ENCODE measurements around the gene VARS2.
"Not testable (repeated sequence)": the region's sequence is repeated elsewhere in the genome, so short reads cannot be mapped to it uniquely, and the experiment has no call there.

VARS2 gene

DNA sequence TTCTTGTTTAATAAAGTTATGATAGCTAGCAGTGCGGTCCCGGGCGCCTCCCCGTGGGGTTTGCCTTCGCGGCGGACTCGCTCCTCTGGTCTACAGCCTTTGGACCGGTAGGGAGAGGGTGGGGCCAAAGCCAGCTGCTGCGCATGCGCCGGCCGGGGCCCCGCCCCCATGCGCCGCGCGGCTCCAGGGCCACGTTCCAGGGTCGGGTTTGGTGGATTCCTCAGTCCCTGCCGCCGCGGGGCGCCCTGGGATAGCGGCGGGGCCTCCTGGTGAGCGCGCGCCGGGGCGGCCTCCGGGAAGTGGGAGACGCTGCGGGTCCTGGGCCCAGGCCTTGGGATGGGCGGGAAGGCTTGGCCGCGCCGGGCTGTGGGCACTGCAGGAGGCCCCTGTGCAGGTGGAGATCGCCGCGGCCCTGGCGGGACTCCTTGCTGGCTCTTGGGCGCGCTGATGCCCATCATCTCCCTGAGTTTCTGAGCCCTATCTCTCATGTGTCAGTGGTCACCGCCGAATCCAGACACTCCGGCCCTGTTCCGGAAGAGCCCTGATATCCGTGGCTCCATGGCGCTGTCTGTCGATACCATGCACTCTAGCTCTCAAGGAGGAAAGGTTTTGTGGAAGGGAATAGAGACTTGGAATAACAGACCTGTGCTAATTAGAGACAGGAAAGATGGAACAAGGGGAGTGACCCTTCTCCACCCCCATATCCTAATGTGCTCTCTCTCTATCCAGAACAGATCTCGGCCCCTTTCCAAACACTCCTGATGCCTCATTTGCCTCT, at the start of gene VARS2:
Gene VARS2 (plus strand): TSS at position 163 of the 778 bp plus-strand sequence. CDS start 599 bp downstream, at position 762.
- ChIA-PET CTCF (interaction anchor here (0.6 to 24.2 kb wide), 40 partner anchors 10 to 453 kb away, joined by 3 to 1346 read pairs (median 9); partner anchors contain the start of genes DDR1, MUCL3, PSORS1C1 and SFTA2), POLR2A (interaction anchor here (0.6 to 2.5 kb wide), 10 partner anchors 9 to 173 kb away, joined by 3 to 11 read pairs (median 4); no protein-coding TSS in a partner anchor)
- no peak for DNase-seq (ENCODE audit: low read depth, low spot score)
- TF ChIP-seq, protein P1, sequence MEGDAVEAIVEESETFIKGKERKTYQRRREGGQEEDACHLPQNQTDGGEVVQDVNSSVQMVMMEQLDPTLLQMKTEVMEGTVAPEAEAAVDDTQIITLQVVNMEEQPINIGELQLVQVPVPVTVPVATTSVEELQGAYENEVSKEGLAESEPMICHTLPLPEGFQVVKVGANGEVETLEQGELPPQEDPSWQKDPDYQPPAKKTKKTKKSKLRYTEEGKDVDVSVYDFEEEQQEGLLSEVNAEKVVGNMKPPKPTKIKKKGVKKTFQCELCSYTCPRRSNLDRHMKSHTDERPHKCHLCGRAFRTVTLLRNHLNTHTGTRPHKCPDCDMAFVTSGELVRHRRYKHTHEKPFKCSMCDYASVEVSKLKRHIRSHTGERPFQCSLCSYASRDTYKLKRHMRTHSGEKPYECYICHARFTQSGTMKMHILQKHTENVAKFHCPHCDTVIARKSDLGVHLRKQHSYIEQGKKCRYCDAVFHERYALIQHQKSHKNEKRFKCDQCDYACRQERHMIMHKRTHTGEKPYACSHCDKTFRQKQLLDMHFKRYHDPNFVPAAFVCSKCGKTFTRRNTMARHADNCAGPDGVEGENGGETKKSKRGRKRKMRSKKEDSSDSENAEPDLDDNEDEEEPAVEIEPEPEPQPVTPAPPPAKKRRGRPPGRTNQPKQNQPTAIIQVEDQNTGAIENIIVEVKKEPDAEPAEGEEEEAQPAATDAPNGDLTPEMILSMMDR (IDR thresholded peaks at IDR 0.05; ENCODE audit: insufficient read depth, low read length, missing control alignments), result peak; percentile 52
- peak within 1 kb of the TSS; percentile 60 for H3K4me3 ChIP-seq (ENCODE audit: low read depth, low read length)

DNA sequence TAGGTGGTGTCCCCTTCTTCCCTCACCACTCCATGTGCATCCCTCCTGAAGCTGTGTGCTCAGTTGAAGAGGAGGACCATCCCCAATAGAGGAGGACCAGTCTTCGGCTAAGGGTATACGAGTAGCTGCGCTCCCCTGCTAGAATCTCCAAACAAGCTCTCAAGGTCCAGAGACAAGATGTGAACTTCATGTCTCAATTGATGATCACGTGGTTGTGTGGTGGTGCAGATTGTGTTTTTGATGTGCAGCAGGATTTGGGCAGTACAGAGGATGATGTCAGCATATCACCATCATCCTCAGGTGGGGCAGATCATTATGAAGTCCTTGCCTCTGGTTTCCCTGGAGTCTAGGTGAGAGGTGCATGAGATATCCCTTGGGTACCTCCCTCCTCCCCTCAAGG, 49.7 kb upstream of the VARS2 start:
- no peak for DNase-seq (ENCODE audit: low read depth, low spot score)
- POLR2A ChIA-PET, result no interaction called here
- CTCF ChIA-PET, result interaction anchor here (1.0 to 5.1 kb wide), 2 partner anchors 13 to 42 kb away, joined by 5 to 26 read pairs; no protein-coding TSS in a partner anchor
- H3K4me3 ChIP-seq (ENCODE audit: low read depth, low read length), result no peak overlapping the region
- TF ChIP-seq, protein P1 (IDR thresholded peaks at IDR 0.05; ENCODE audit: insufficient read depth, low read length, missing control alignments), result no peak

DNA sequence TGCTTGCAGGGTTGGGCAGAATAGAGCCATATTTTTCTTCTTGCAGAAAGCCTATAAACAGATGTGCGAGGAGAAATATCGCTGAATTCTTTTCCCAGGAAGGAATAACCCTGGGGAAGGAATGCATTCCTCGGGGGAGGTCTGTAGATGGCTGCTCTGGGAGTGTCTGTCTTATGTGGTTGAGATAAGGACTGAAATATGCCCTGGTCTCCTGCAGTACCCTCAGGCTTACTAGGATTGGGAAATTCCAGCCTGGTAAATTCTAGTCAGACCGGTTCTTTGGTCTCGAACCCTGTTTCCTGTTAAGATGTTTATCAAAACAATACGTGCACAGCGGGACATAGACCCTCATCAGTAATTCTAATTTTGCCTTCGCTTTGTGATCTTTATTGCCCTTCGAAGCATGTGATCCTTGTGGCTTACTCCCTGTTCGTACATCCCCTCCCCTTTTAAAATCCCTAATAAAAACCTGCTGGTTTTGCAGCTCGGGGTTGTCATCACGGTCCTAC, 44.7 kb upstream of the VARS2 start:
- POLR2A ChIA-PET; H3K4me3 ChIP-seq (ENCODE audit: low read depth, low read length); DNase-seq (ENCODE audit: low read depth, low spot score): not testable (repeated sequence)
- CTCF ChIA-PET, result interaction anchor here (2.6 kb wide), 1 partner anchor 7 kb away, joined by 15 read pairs; no protein-coding TSS in a partner anchor

DNA sequence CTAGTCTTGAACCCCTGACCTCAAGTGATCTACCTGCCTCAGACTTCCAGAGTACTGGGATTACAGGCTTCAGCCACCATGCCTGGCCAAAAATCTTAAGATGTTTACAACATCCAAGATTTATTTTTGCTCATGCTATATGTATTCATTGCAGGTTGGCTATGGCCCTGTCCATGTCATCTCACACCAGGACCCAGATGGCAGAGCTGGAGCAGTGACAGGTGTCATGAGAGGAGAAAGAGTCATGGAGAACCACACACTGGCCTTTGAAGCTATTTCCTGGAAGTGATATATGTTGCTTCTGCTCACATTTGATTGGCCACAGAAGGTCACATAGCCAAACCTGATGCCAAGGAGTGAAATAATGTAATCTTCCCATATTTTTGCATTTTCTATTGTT, 43.5 kb upstream of the VARS2 start:
- POLR2A ChIA-PET, result no interaction called here
- no peak overlapping the region for H3K4me3 ChIP-seq (ENCODE audit: low read depth, low read length)
- TF ChIP-seq, protein P1 (IDR thresholded peaks at IDR 0.05; ENCODE audit: insufficient read depth, low read length, missing control alignments), result no peak
- CTCF ChIA-PET, result interaction anchor here (1.0 to 1.3 kb wide), 2 partner anchors 8 to 42 kb away, joined by 4 read pairs; no protein-coding TSS in a partner anchor
- DNase-seq (ENCODE audit: low read depth, low spot score), result no peak

DNA sequence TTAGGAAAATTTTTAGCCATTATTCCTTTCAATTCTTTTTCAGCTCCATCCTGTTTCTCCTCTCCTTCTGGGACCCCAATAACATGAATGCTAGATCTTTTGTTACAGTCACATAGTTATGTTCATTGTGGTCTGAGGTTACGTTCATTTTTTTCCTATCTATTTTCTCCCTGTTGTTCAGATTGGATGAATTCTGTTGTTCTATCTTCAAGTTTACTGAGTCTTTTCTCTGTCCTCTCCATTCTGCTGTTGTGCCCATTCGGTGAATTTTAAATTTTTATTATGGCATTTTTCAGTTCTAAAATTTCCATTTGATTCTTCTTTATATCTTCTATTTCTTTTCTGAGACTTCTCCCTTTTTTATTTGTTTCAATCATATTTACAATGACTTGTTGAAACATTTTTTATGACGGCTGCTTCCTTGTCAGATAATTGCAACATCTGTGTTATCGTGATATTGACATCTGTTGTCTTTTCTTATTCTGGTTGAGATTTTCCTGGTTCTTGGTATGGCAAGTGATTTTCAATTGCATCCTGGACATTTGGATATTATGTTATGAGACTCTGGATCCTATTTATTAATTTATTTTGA, 42.4 kb upstream of the VARS2 start:
- H3K4me3 ChIP-seq (ENCODE audit: low read depth, low read length), result no peak overlapping the region
- ChIA-PET CTCF (no interaction called here), POLR2A (no interaction called here)
- no peak for DNase-seq (ENCODE audit: low read depth, low spot score)
- TF ChIP-seq, protein P1 (IDR thresholded peaks at IDR 0.05; ENCODE audit: insufficient read depth, low read length, missing control alignments), result no peak

DNA sequence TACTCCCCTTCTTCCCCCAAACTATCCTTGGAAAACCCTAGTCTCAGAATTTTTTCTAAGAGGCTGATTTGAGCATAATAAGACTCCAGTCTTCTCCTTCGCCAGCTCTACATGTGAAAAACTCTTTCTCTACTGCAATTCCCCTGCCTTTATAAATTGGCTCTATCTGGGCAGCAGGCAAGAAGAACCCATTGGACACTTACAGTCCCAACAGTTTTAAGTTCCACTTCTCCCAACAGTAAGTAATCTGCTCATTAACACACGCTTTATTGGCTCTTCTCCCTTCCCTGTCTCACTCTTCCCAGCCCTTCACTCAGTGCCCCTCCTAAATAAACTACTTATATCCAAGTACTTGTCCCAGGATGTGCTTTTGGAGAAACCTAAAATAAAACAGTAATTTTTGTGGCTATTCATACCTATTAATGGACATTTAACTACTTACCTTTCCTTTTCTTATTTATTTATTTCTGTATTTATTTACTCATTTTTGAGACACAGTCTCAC, 40.8 kb upstream of the VARS2 start:
- POLR2A ChIA-PET, result no interaction called here
- CTCF ChIA-PET, result interaction anchor here (1.0 kb wide), 1 partner anchor 9 kb away, joined by 3 read pairs; no protein-coding TSS in a partner anchor
- TF ChIP-seq, protein P1 (IDR thresholded peaks at IDR 0.05; ENCODE audit: insufficient read depth, low read length, missing control alignments), result no peak
- DNase-seq (ENCODE audit: low read depth, low spot score), result no peak
- no peak overlapping the region for H3K4me3 ChIP-seq (ENCODE audit: low read depth, low read length)

DNA sequence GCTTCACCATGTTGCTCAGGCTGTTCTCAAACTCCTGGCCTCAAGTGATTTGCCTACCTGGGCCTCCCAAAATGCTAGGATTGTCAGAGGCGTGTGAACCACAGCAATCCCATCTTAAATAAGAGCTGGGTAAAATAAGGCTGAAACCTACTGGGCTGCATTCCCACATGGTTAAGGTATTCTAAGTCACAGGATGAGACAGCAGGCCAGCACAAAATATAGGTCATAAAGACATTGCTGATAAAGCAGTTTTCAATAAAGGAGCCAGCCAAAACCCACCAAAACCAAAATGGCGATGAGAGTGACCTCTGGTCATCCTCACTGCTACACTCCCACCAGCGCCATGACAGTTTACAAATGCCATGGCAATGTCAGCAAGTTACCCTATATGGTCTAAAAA, 40.2 kb upstream of the VARS2 start:
- CTCF ChIA-PET, result interaction anchor here (1.3 to 1.6 kb wide), 3 partner anchors 14 to 45 kb away, joined by 4 to 5 read pairs (median 4); no protein-coding TSS in a partner anchor
- POLR2A ChIA-PET; DNase-seq (ENCODE audit: low read depth, low spot score); H3K4me3 ChIP-seq (ENCODE audit: low read depth, low read length): not testable (repeated sequence)

Measured in AG04449 (cell line).